HG02840 (cell line): ENCODE results near the gene STX18.
"Not testable (repeated sequence)": the region's sequence is repeated elsewhere in the genome, so short reads cannot be mapped to it uniquely, and the experiment has no call there.

Experiments
- ATAC-seq: cut with Tn5 transposase; IDR thresholded peaks from one replicate; pipeline ENCODE4 v1.9.1; 2021; ENCODE audit warnings: mild to moderate bottlenecking, moderate library complexity, moderate number of reproducible peaks; ENCODE audit not compliant: unreplicated experiment, low FRiP score

Gene STX18

GRCh38 chr4:4541661-4542570, at the start of gene STX18:
TSS of gene STX18 (minus strand) at chr4:4542048. CDS start at chr4:4541964, 84 bp downstream.
- ATAC-seq = peak; percentile 80

- no peak for ATAC-seq
Observed at GRCh38 chr4:4591071-4591470, 49.2 kb upstream of the STX18 start.

- ATAC-seq = no peak
Observed at GRCh38 chr4:4590546-4590945, 48.7 kb upstream of the STX18 start.

GRCh38 chr4:4585012-4585670, 43.3 kb upstream of the STX18 start:
- ATAC-seq = no peak

GRCh38 chr4:4583606-4584005, 41.8 kb upstream of the STX18 start:
- ATAC-seq = no peak

- no peak for ATAC-seq
Observed at GRCh38 chr4:4582653-4583052, 40.8 kb upstream of the STX18 start.

- ATAC-seq = no peak
Observed at GRCh38 chr4:4580494-4580893, 38.6 kb upstream of the STX18 start.

- ATAC-seq = no peak
Observed at GRCh38 chr4:4578981-4579380, 37.1 kb upstream of the STX18 start.

- ATAC-seq = no peak
Observed at GRCh38 chr4:4577359-4577875, 35.6 kb upstream of the STX18 start.

- peak; percentile 72 for ATAC-seq
Observed at GRCh38 chr4:4575284-4576211, 33.7 kb upstream of the STX18 start.

- no peak for ATAC-seq
Observed at GRCh38 chr4:4574792-4575191, 32.9 kb upstream of the STX18 start.

- no peak for ATAC-seq
Observed at GRCh38 chr4:4574052-4574451, 32.2 kb upstream of the STX18 start.

GRCh38 chr4:4572821-4573220, 31.0 kb upstream of the STX18 start:
- no peak for ATAC-seq

GRCh38 chr4:4569861-4570260, 28.0 kb upstream of the STX18 start:
- not testable (repeated sequence) for ATAC-seq

- ATAC-seq = no peak
Observed at GRCh38 chr4:4568806-4569427, 27.1 kb upstream of the STX18 start.

GRCh38 chr4:4566359-4566758, 24.5 kb upstream of the STX18 start:
- not testable (repeated sequence) for ATAC-seq

GRCh38 chr4:4564522-4564921, 22.7 kb upstream of the STX18 start:
- no peak for ATAC-seq

- no peak for ATAC-seq
Observed at GRCh38 chr4:4560642-4561041, 18.8 kb upstream of the STX18 start.

- ATAC-seq = no peak
Observed at GRCh38 chr4:4560136-4560535, 18.3 kb upstream of the STX18 start.

GRCh38 chr4:4559596-4559995, 17.7 kb upstream of the STX18 start:
- ATAC-seq = no peak
